H1 (cell line): ENCODE data around the gene CPSF4L. TPM values are rescaled to one million over a fixed set of nuclear protein-coding genes. Genes with fewer than 3 reads are reported as not detected.

Source experiments
- CTCF ChIA-PET: fragments of 300-600 bp; sonication (Branson Sonifier 250); formaldehyde crosslinking; loops from one replicate; lab custom pipeline; 2021; ENCODE audit not compliant: partially characterized antibody; lab: Charles Lee
- POLR2A ChIA-PET: fragments of 300-600 bp; sonication (Branson Sonifier 250); formaldehyde crosslinking; loops from one replicate; lab custom pipeline; 2021; ENCODE audit warnings: inconsistent platforms; ENCODE audit not compliant: partially characterized antibody; lab: Charles Lee
- DNase-seq, 2 experiments: peaks; one replicate each; pipeline versions ENCODE4 v3.0.0 to v3.0.0-alpha.2; 2010 to 2022; ENCODE audit warnings: low spot score in 2 of 2, low read depth in 1 of 2, mixed read lengths in 1 of 2
- FAIRE-seq: peaks from 2 replicates; lab custom pipeline; 2011; peaks lifted over from hg19 to GRCh38; lab: Jason Lieb, UNC
- H2AFZ ChIP-seq: 2 replicates; pipeline ENCODE4 v1.8.1; 2012; ENCODE audit warnings: low read length, inconsistent platforms
- H2AK5ac ChIP-seq: 2 replicates; pipeline ENCODE4 v1.6.1; 2013; ENCODE audit warnings: low read depth, low read length
- H2BK120ac ChIP-seq: replicated peaks from 2 replicates; pipeline ENCODE3; 2013; ENCODE audit warnings: low read depth, low read length, inconsistent platforms
- H2BK12ac ChIP-seq: 2 replicates; pipeline ENCODE4 v1.6.1; 2013; ENCODE audit warnings: low read depth, low read length
- H2BK15ac ChIP-seq: 2 replicates; pipeline ENCODE4 v1.6.1; 2013; ENCODE audit warnings: low read length
- H2BK20ac ChIP-seq: 2 replicates; pipeline ENCODE4 v1.6.1; 2013; ENCODE audit warnings: low read length
- H2BK5ac ChIP-seq: 2 replicates; pipeline ENCODE4 v1.6.1; 2013; ENCODE audit warnings: low read depth, low read length
- H3K14ac ChIP-seq: 2 replicates; pipeline ENCODE4 v1.6.1; 2013; ENCODE audit warnings: inconsistent platforms; ENCODE audit not compliant: insufficient read length
- H3K18ac ChIP-seq: 2 replicates; pipeline ENCODE4 v1.6.1; 2013; ENCODE audit warnings: low read length; ENCODE audit errors: extremely low read depth
- H3K23ac ChIP-seq: 2 replicates; pipeline ENCODE4 v1.6.1; 2013; ENCODE audit warnings: inconsistent platforms; ENCODE audit not compliant: insufficient read length
- H3K23me2 ChIP-seq: 2 replicates; pipeline ENCODE4 v1.6.1; 2013; ENCODE audit warnings: low read depth, low read length
- H3K27ac ChIP-seq: 2 replicates; pipeline ENCODE4 v1.6.1; 2011; ENCODE audit warnings: low read depth, low read length, inconsistent platforms
- H3K27me3 ChIP-seq, 4 experiments: replicated peaks in 1 of 4; 1 replicate in 1 of 4; 2 replicates in 3 of 4; pipeline versions ENCODE4 v1.6.1 to v1.8.1; 2011 to 2013; ENCODE audit warnings: low read length in 3 of 4, mild to moderate bottlenecking in 3 of 4, inconsistent platforms in 2 of 4, mixed read lengths in 2 of 4, moderate library complexity in 1 of 4; ENCODE audit not compliant: control insufficient read depth in 3 of 4, insufficient read depth in 3 of 4; ENCODE audit errors: extremely low read depth in 1 of 4
- H3K36me3 ChIP-seq, 4 experiments: 2 replicates each; pipeline versions ENCODE4 v1.6.1 to v1.8.1; 2011 to 2013; ENCODE audit warnings: mild to moderate bottlenecking in 4 of 4, low read length in 3 of 4, moderate library complexity in 2 of 4, control low read depth in 1 of 4, inconsistent platforms in 1 of 4; ENCODE audit not compliant: insufficient read depth in 4 of 4, control insufficient read depth in 2 of 4
- H3K4ac ChIP-seq: replicated peaks from 2 replicates; pipeline ENCODE3; 2013; ENCODE audit warnings: low read length, low read depth, mixed read lengths, inconsistent platforms; ENCODE audit not compliant: insufficient read length
- H3K4me1 ChIP-seq, 4 experiments: replicated peaks in 1 of 4; 1 replicate in 1 of 4; 2 replicates in 3 of 4; pipeline versions ENCODE4 v1.6.1 to v1.8.1; 2011 to 2013; ENCODE audit warnings: low read length in 3 of 4, inconsistent platforms in 2 of 4, mixed read lengths in 1 of 4; ENCODE audit not compliant: insufficient read depth in 4 of 4, control insufficient read depth in 3 of 4
- H3K4me2 ChIP-seq, 2 experiments: 2 replicates each; pipeline versions ENCODE4 v1.6.1 to v1.8.1; 2011 to 2013; ENCODE audit warnings: low read depth in 2 of 2, low read length in 2 of 2, control low read depth in 1 of 2, inconsistent platforms in 1 of 2, mild to moderate bottlenecking in 1 of 2; ENCODE audit not compliant: insufficient read depth in 1 of 2
- H3K4me3 ChIP-seq, 4 experiments: fragments of 200-600, 300-600 bp in 1 of 4; sonication (generic), shearing (Covaris generic), sonication (Bioruptor Twin) in 1 of 4; 2 replicates each; pipeline versions ENCODE4 v1.5.1 to v1.8.1; 2011 to 2016; ENCODE audit warnings: low read length in 4 of 4, low read depth in 3 of 4, control low read depth in 2 of 4, inconsistent platforms in 2 of 4, mild to moderate bottlenecking in 2 of 4, mixed read lengths in 1 of 4, moderate library complexity in 1 of 4; ENCODE audit not compliant: insufficient read depth in 2 of 4; ENCODE audit errors: extremely low read depth in 1 of 4
- H3K56ac ChIP-seq: replicated peaks from 2 replicates; pipeline ENCODE3; 2013; ENCODE audit warnings: low read depth, mild to moderate bottlenecking, mixed read lengths, low read length, inconsistent platforms; ENCODE audit not compliant: insufficient read length
- H3K79me1 ChIP-seq: 2 replicates; pipeline ENCODE4 v1.6.1; 2013; ENCODE audit warnings: low read depth, low read length, control low read depth
- H3K79me2 ChIP-seq, 2 experiments: 2 replicates each; pipeline versions ENCODE4 v1.6.1 to v1.8.1; 2012 to 2013; ENCODE audit warnings: low read length in 2 of 2, mild to moderate bottlenecking in 2 of 2, inconsistent platforms in 1 of 2; ENCODE audit not compliant: insufficient read depth in 2 of 2, control insufficient read depth in 1 of 2
- H3K9ac ChIP-seq, 4 experiments: replicated peaks in 1 of 4; 1 replicate in 1 of 4; 2 replicates in 3 of 4; pipeline versions ENCODE4 v1.6.1 to v1.8.1; 2011 to 2013; ENCODE audit warnings: low read depth in 3 of 4, low read length in 3 of 4, control low read depth in 2 of 4, mild to moderate bottlenecking in 2 of 4, moderate library complexity in 2 of 4, inconsistent platforms in 1 of 4; ENCODE audit errors: extremely low read depth in 1 of 4
- H3K9me3 ChIP-seq, 2 experiments: 2 replicates each; pipeline versions ENCODE4 v1.6.1 to v1.8.1; 2012 to 2013; ENCODE audit warnings: mild to moderate bottlenecking in 2 of 2, moderate library complexity in 2 of 2, control low read depth in 1 of 2, inconsistent platforms in 1 of 2, low read depth in 1 of 2, low read length in 1 of 2, mixed read lengths in 1 of 2; ENCODE audit not compliant: insufficient read depth in 2 of 2
- H4K20me1 ChIP-seq, 2 experiments: replicated peaks in 1 of 2; 2 replicates each; pipeline versions ENCODE3 to v1.8.1; 2011 to 2013; ENCODE audit warnings: inconsistent platforms in 2 of 2, low read length in 2 of 2, mild to moderate bottlenecking in 1 of 2; ENCODE audit not compliant: insufficient read depth in 2 of 2, control insufficient read depth in 1 of 2
- H4K5ac ChIP-seq: 2 replicates; pipeline ENCODE4 v1.6.1; 2013; ENCODE audit warnings: low read length, low read depth, mixed read lengths, inconsistent platforms; ENCODE audit not compliant: insufficient read length
- H4K8ac ChIP-seq: 2 replicates; pipeline ENCODE4 v1.8.0; 2013; ENCODE audit warnings: mild to moderate bottlenecking, moderate library complexity, low read length, inconsistent platforms; ENCODE audit not compliant: insufficient read depth; ENCODE audit errors: extremely low read depth
- H4K91ac ChIP-seq: replicated peaks from 2 replicates; pipeline ENCODE3; 2013; ENCODE audit warnings: low read length, mixed read lengths, inconsistent platforms; ENCODE audit not compliant: insufficient read length
- BRCA1 ChIP-seq: IDR thresholded peaks from 2 replicates; pipeline ENCODE4 v1.6.1; 2012; ENCODE audit warnings: low read depth, low read length, improper control_type of control experiment
- CTBP2 ChIP-seq: IDR thresholded peaks from 2 replicates; pipeline ENCODE4 v1.7.0; 2011; ENCODE audit warnings: borderline replicate concordance, mild to moderate bottlenecking, moderate library complexity, mixed read lengths, low read length; ENCODE audit not compliant: insufficient read depth, insufficient read length
- KDM4A ChIP-seq: IDR thresholded peaks from one replicate; pipeline ENCODE4 v1.7.1; 2012; ENCODE audit warnings: low read depth, mild to moderate bottlenecking, moderate library complexity, low read length, inconsistent platforms; ENCODE audit not compliant: severe bottlenecking
- MAFK ChIP-seq: IDR thresholded peaks from 2 replicates; pipeline ENCODE4 v1.6.1; 2012; ENCODE audit warnings: low read depth, mild to moderate bottlenecking, improper control_type of control experiment, low read length
- SUZ12 ChIP-seq: fragments of 200-600 bp; sonication (generic); IDR thresholded peaks from 2 replicates; pipeline ENCODE4 v1.6.1; 2012; ENCODE audit warnings: mild to moderate bottlenecking, inconsistent platforms, low read length, moderate library complexity, mixed read lengths
- WGBS, 2 experiments: shearing (Covaris generic) in 1 of 2; methylation state at CpG; one replicate each; pipeline versions ENCODE4 v1.1.6 to v1.1.7; 2013 to 2015; ENCODE audit warnings: low lambda C conversion rate in 2 of 2, mixed read lengths in 2 of 2, inconsistent platforms in 1 of 2, low coverage in 1 of 2, missing lambda C conversion rate in 1 of 2; ENCODE audit not compliant: insufficient replicate concordance in 2 of 2, insufficient coverage in 1 of 2, insufficient read length in 1 of 2; ENCODE audit errors: extremely low coverage in 1 of 2, missing lambda C conversion rate in 1 of 2; 5-methylcytosine and 5-hydroxymethylcytosine counted together
- polyA plus RNA-seq, 7 experiments: library from polyadenylated mRNA; depleted of rRNA in 3 of 7; stranded (reverse) in 5 of 7; unstranded in 2 of 7; fragments of >200 nt in 5 of 7; fragments of 200-250 nt in 2 of 7; gene quantifications; 1 replicate in 5 of 7; 2 replicates in 1 of 7; 4 replicates in 1 of 7; pipeline versions ENCODE4 v1.2.1 to v1.2.3, GENCODE V29; 2011 to 2013; ENCODE audit warnings: missing spikeins in 2 of 7, mixed read lengths in 2 of 7
- total RNA-seq: library from RNA; stranded (reverse); fragmentation: NEBNext Ultra II Directional; extraction: Animal tissue kit (Norgen Biotek cat#: 25700); gene quantifications from 2 replicates; pipeline ENCODE4 v1.2.1, GENCODE V29; 2021
- TF ChIP-seq, protein P1 (sequence below), 3 experiments: IDR thresholded peaks; 1 replicate in 2 of 3; 2 replicates in 1 of 3; pipeline versions ENCODE4 v1.5.1 to v1.6.1; 2011; ENCODE audit warnings: low read length in 3 of 3, mild to moderate bottlenecking in 3 of 3, inconsistent platforms in 2 of 3, low read depth in 1 of 3, moderate library complexity in 1 of 3; ENCODE audit not compliant: insufficient read depth in 1 of 3; ENCODE audit errors: control extremely low read depth in 1 of 3
- TF ChIP-seq, protein P2 (sequence below): IDR thresholded peaks from 2 replicates; pipeline ENCODE4 v1.6.1; 2012; ENCODE audit warnings: inconsistent platforms

The CPSF4L gene
- total and polyA plus RNA-seq, 2 of the 8 experiments (the other 6 are each of a cell fraction or from before 2014, with no cell fraction given), result not detected

DNA sequence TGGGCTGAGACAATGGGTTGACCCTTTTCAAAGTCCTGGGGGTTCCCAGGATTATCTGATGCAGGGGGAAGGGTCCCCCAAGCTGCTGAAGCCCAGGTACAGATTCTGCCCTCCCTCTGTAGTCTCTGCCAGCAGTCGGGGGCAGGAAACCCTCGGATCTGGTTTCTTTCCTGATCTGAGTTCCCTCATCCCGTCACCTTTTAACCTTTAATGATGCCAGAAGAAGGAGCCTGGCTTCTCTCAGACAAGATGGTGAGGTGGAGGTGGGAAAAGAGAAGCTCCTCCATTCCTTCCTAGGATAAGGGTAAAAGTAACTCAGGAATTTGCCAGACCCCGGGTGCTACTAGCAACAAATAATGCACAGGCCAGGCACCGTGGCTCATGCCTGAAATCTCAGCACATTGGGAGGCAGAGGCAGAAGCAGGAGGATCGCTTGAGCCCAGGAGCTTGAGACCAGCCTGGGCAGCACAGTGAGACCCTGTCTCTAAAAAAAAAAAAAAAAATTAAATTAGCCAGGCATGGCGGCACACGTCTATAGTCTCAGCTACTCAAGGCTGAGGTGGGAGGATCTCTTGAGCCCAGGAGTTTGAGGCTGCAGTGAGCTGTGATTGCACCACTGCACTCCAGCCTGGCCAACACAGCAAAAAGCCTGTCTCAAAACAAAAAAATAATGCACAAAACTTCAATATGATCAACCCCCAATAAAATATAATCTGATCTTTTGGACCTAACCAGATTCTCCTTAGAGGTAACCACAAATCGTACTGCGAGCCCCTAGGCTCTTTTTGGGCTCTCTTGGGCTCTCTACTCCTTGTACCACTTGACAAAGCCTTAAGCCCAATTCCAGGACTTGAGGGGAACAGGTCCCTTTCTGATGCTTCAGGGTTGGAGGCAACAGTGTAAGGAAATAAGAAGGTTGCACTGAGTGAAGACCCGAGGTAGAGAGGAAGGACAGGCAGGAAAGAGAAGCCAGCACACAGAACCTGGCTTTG, 44.5 kb upstream of the CPSF4L start:
- H3K4me1 ChIP-seq, result peaks cover 10 to 28% (median 23%) of the 10 kb centered on the region in 4 experiments
- no peak for TF ChIP-seq CTBP2
- TF ChIP-seq, protein P1, sequence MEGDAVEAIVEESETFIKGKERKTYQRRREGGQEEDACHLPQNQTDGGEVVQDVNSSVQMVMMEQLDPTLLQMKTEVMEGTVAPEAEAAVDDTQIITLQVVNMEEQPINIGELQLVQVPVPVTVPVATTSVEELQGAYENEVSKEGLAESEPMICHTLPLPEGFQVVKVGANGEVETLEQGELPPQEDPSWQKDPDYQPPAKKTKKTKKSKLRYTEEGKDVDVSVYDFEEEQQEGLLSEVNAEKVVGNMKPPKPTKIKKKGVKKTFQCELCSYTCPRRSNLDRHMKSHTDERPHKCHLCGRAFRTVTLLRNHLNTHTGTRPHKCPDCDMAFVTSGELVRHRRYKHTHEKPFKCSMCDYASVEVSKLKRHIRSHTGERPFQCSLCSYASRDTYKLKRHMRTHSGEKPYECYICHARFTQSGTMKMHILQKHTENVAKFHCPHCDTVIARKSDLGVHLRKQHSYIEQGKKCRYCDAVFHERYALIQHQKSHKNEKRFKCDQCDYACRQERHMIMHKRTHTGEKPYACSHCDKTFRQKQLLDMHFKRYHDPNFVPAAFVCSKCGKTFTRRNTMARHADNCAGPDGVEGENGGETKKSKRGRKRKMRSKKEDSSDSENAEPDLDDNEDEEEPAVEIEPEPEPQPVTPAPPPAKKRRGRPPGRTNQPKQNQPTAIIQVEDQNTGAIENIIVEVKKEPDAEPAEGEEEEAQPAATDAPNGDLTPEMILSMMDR (IDR thresholded peaks at IDR 0.05; ENCODE audit: control extremely low read depth in 1 of 3, insufficient read depth in 1 of 3, low read depth in 1 of 3, low read length in 3 of 3), result no peak
- TF ChIP-seq SUZ12, result no peak
- no peak for TF ChIP-seq KDM4A
- TF ChIP-seq, protein P2, sequence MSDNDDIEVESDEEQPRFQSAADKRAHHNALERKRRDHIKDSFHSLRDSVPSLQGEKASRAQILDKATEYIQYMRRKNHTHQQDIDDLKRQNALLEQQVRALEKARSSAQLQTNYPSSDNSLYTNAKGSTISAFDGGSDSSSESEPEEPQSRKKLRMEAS, result no peak
- TF ChIP-seq BRCA1, result no peak
- no peak for TF ChIP-seq MAFK

More for the DNA sequence above, 44.5 kb upstream of the CPSF4L start:
- Histone ChIP-seq H3K79me2 (peaks cover 0 to 31% of the 10 kb centered on the region in 2 experiments; a peak in 1 of 4 replicates), H4K5ac (no peak overlapping the region), H3K23me2 (peaks cover 10% of the 10 kb centered on the region; the same call in 1 of the 2 replicates), H3K9ac (no peak overlapping the region), H2BK5ac (peak overlapping the region; percentile 35; the same call in 1 of the 2 replicates), H3K14ac (no peak overlapping the region), H2BK12ac (no peak overlapping the region), H3K56ac (no peak overlapping the region), H2BK120ac (peak overlapping the region; percentile 85), H3K79me1 (no peaks in the 10 kb centered on the region; the same call in none of the 2 replicates), H3K4ac (no peak overlapping the region), H4K8ac (no peak overlapping the region), H3K27me3 (no peaks in the 10 kb centered on the region), H4K91ac (no peak overlapping the region), H4K20me1 (peaks cover 0 to 2% of the 10 kb centered on the region in 2 experiments), H3K9me3 (no peaks in the 10 kb centered on the region), H3K27ac (no peak overlapping the region), H3K36me3 (no peaks in the 10 kb centered on the region), H3K18ac (no peak overlapping the region), H2BK15ac (no peak overlapping the region; the same call in 1 of the 2 replicates), H3K23ac (no peak overlapping the region), H3K4me2 (peak overlapping the region in 1 of 2 experiments; percentile 12; a peak in 2 of 4 replicates), H2AFZ (no peak overlapping the region), H2AK5ac (peak overlapping the region; percentile 33; the same call in 1 of the 2 replicates), H3K4me3 (no peak overlapping the region), H2BK20ac (no peak overlapping the region)
- POLR2A ChIA-PET, result interaction anchor here (1.1 kb wide), 1 partner anchor 44 kb away, joined by 4 read pairs; the partner anchor contains the start of gene CPSF4L
- FAIRE-seq, result no peak
- CTCF ChIA-PET, result interaction anchor here (0.6 to 8.5 kb wide), 18 partner anchors 6 to 350 kb away, joined by 3 to 53 read pairs (median 3); no protein-coding TSS in a partner anchor
- WGBS, 2 experiments, result 91% methylated on average over 11 of the region's 11 CpGs; no CpG with 5 or more reads in 1 of the 2 experiments
- no peak for DNase-seq
